Left kidney (tissue), 2 donors: ENCODE measurements around the gene FTO. TPM values are rescaled to one million over a fixed set of nuclear protein-coding genes. Genes with fewer than 3 reads are reported as not detected.
A peak's percentile ranks its signal among the peaks of the same experiment; 100 is the strongest.

ENCODE experiments used
- DNase-seq: peaks from one replicate; pipeline ENCODE4 v3.0.0-alpha.2; 2013
- polyA plus RNA-seq: library from polyadenylated mRNA; unstranded; fragments of 120-200 nt; gene quantifications from one replicate; pipeline ENCODE4 v1.2.1, GENCODE V29; 2013; ENCODE audit not compliant: insufficient read length

Gene FTO
- polyA plus RNA-seq, 1 donor: 106 TPM

GRCh38 chr16:54006693-54007092, 302.7 kb downstream of the FTO start:
- no peak for DNase-seq

- no peak for DNase-seq
Observed at GRCh38 chr16:54007504-54007903, 303.5 kb downstream of the FTO start.

GRCh38 chr16:54009464-54010176, 305.7 kb downstream of the FTO start:
- DNase-seq: no peak

- no peak for DNase-seq
Observed at GRCh38 chr16:54015147-54015546, 311.2 kb downstream of the FTO start.

GRCh38 chr16:54022362-54022761, 318.4 kb downstream of the FTO start:
- DNase-seq: no peak

- DNase-seq: no peak
Observed at GRCh38 chr16:54026456-54026855, 322.5 kb downstream of the FTO start.

- no peak for DNase-seq
Observed at GRCh38 chr16:54027062-54027461, 323.1 kb downstream of the FTO start.

- no peak for DNase-seq
Observed at GRCh38 chr16:54027558-54027957, 323.6 kb downstream of the FTO start.

GRCh38 chr16:54027995-54028394, 324.0 kb downstream of the FTO start:
- no peak for DNase-seq

- DNase-seq: no peak
Observed at GRCh38 chr16:54030451-54030850, 326.5 kb downstream of the FTO start.

GRCh38 chr16:54031107-54031760, 327.3 kb downstream of the FTO start:
- DNase-seq: no peak

GRCh38 chr16:54033747-54034146, 329.8 kb downstream of the FTO start:
- no peak for DNase-seq

- no peak for DNase-seq
Observed at GRCh38 chr16:54034684-54035083, 330.7 kb downstream of the FTO start.

- no peak for DNase-seq
Observed at GRCh38 chr16:54040480-54040879, 336.5 kb downstream of the FTO start.

- no peak for DNase-seq
Observed at GRCh38 chr16:54040975-54041374, 337.0 kb downstream of the FTO start.

- DNase-seq: no peak
Observed at GRCh38 chr16:54048586-54049495, 344.9 kb downstream of the FTO start.

- DNase-seq: no peak
Observed at GRCh38 chr16:54049591-54050458, 345.9 kb downstream of the FTO start.

- peak; percentile 67 for DNase-seq
Observed at GRCh38 chr16:54050459-54051210, 346.7 kb downstream of the FTO start.

GRCh38 chr16:54051821-54052220, 347.9 kb downstream of the FTO start:
- DNase-seq: no peak

- no peak for DNase-seq
Observed at GRCh38 chr16:54052271-54052670, 348.3 kb downstream of the FTO start.
